CD4-positive, alpha-beta T cell treated with Interleukin-4 for 1 hour (primary cell): ENCODE data around the gene DNAH14.

Experiments used
- DNase-seq, 2 donors: peaks; one replicate each; pipeline ENCODE4 v3.0.0-alpha.2; 2020 to 2022

Gene DNAH14

GRCh38 chr1:225434046-225434445 lies 504.6 kb downstream of the DNAH14 start:
- DNase-seq = no peak

- DNase-seq = no peak
Measured at GRCh38 chr1:225435076-225435475, 505.6 kb downstream of the DNAH14 start.

GRCh38 chr1:225435487-225435886 lies 506.0 kb downstream of the DNAH14 start:
- no peak for DNase-seq

GRCh38 chr1:225435957-225436392 lies 506.5 kb downstream of the DNAH14 start:
- DNase-seq = no peak

GRCh38 chr1:225437710-225438437 lies 508.4 kb downstream of the DNAH14 start:
- no peak for DNase-seq

- DNase-seq = no peak
Measured at GRCh38 chr1:225440380-225441221, 511.1 kb downstream of the DNAH14 start.

GRCh38 chr1:225441314-225442122 lies 512.0 kb downstream of the DNAH14 start:
- DNase-seq = no peak

- no peak for DNase-seq
Measured at GRCh38 chr1:225442123-225442505, 512.6 kb downstream of the DNAH14 start.

- DNase-seq = no peak
Measured at GRCh38 chr1:225445639-225446594, 516.4 kb downstream of the DNAH14 start.

- DNase-seq = no peak
Measured at GRCh38 chr1:225446595-225446960, 517.1 kb downstream of the DNAH14 start.

- no peak for DNase-seq
Measured at GRCh38 chr1:225446981-225447615, 517.6 kb downstream of the DNAH14 start.

- DNase-seq = no peak
Measured at GRCh38 chr1:225447650-225448089, 518.2 kb downstream of the DNAH14 start.

- DNase-seq = no peak
Measured at GRCh38 chr1:225448146-225448805, 518.8 kb downstream of the DNAH14 start.
